Hepatocyte (in vitro differentiated cells): ENCODE data around the gene RNF128.

Source experiments
- EZH2 ChIP-seq: fragments of 200-600 bp; sonication (generic); IDR thresholded peaks from 2 replicates; pipeline ENCODE4 v1.6.1; 2016; ENCODE audit warnings: antibody characterized with exemption, mild to moderate bottlenecking, borderline replicate concordance
- EZH2phosphoT487 ChIP-seq: fragments of 200-600 bp; sonication (generic); IDR thresholded peaks from one replicate; pipeline ENCODE4 v1.6.1; 2018; ENCODE audit warnings: antibody characterized with exemption, mild to moderate bottlenecking, low read depth, moderate library complexity; ENCODE audit not compliant: unreplicated experiment, severe bottlenecking
- TF ChIP-seq, protein P1 (sequence below): fragments of 200-600 bp; sonication (generic); IDR thresholded peaks from 2 replicates; pipeline ENCODE4 v1.5.1; 2016; ENCODE audit warnings: antibody characterized with exemption, mild to moderate bottlenecking; ENCODE audit not compliant: poor library complexity

DNA sequence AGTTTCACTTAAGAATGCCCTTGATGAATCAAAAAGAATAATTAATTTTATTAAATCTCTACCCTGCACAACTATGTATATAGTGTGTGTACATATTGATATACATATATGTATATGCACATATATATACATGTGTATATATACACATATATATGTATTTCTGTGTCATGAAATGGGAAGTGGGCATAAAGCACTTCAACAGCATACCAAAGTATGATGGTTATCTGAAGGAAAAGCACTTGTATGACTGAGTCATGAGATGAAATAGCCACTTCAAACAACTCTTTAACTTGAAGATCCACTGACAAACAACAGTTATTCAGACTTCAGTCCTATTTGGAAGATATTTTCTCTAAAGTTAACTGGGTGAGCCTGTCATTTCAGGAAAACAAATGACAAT is 16.3 kb downstream of the RNF128 start:
- TF ChIP-seq EZH2, result no peak
- TF ChIP-seq, protein P1, sequence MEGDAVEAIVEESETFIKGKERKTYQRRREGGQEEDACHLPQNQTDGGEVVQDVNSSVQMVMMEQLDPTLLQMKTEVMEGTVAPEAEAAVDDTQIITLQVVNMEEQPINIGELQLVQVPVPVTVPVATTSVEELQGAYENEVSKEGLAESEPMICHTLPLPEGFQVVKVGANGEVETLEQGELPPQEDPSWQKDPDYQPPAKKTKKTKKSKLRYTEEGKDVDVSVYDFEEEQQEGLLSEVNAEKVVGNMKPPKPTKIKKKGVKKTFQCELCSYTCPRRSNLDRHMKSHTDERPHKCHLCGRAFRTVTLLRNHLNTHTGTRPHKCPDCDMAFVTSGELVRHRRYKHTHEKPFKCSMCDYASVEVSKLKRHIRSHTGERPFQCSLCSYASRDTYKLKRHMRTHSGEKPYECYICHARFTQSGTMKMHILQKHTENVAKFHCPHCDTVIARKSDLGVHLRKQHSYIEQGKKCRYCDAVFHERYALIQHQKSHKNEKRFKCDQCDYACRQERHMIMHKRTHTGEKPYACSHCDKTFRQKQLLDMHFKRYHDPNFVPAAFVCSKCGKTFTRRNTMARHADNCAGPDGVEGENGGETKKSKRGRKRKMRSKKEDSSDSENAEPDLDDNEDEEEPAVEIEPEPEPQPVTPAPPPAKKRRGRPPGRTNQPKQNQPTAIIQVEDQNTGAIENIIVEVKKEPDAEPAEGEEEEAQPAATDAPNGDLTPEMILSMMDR, result no peak
- no peak for TF ChIP-seq EZH2phosphoT487
